HepG2 (cell line): ENCODE results near the gene THRB. TPM values are rescaled to one million over a fixed set of nuclear protein-coding genes. Genes with fewer than 3 reads are reported as not detected.

Experiments
- NCOA5 ChIP-seq: sonication (generic); formaldehyde crosslinking; IDR thresholded peaks from 2 replicates; pipeline ENCODE4 v1.4.0; 2020; ENCODE audit warnings: missing genetic modification reagents
- NFKB2 ChIP-seq: sonication (generic); formaldehyde crosslinking; IDR thresholded peaks from 2 replicates; pipeline ENCODE4 v1.4.0; 2020; ENCODE audit warnings: missing genetic modification reagents, borderline replicate concordance
- PHB2 ChIP-seq: fragments of 450-650 bp; IDR thresholded peaks from 2 replicates; pipeline ENCODE4 v1.6.1; 2018; ENCODE audit not compliant: partially characterized antibody
- YEATS4 ChIP-seq: sonication (generic); formaldehyde crosslinking; IDR thresholded peaks from 2 replicates; pipeline ENCODE4 v1.4.0; 2020; ENCODE audit warnings: missing genetic modification reagents, borderline replicate concordance
- ZFP36L1 ChIP-seq: sonication (generic); formaldehyde crosslinking; IDR thresholded peaks from 2 replicates; pipeline ENCODE4 v1.8.0; 2022; ENCODE audit warnings: mild to moderate bottlenecking, missing genetic modification reagents, moderate library complexity
- ZNF337 ChIP-seq: sonication (generic); formaldehyde crosslinking; IDR thresholded peaks from 2 replicates; pipeline ENCODE4 v1.5.1; 2020; ENCODE audit warnings: missing genetic modification reagents, low read depth, mild to moderate bottlenecking, borderline replicate concordance
- ZNF33B ChIP-seq: sonication (generic); formaldehyde crosslinking; IDR thresholded peaks from 2 replicates; pipeline ENCODE4 v1.5.1; 2020; ENCODE audit warnings: mild to moderate bottlenecking, missing genetic modification reagents
- polyA plus RNA-seq, 8 experiments: library from polyadenylated mRNA; depleted of rRNA in 3 of 8; stranded (reverse) in 7 of 8; unstranded in 1 of 8; fragments of >200 nt; fragmentation: Illumina TruSeq in 4 of 8; extraction: Trizol in 4 of 8; gene quantifications; 2 replicates each; pipeline versions ENCODE4 v1.2.1 to v1.2.3, GENCODE V29; 2011 to 2016; ENCODE audit warnings: low read depth in 4 of 8, missing spikeins in 1 of 8, mixed read lengths in 1 of 8; ENCODE audit not compliant: insufficient read depth in 1 of 8
- total RNA-seq, 5 experiments: library from RNA; depleted of rRNA; stranded (reverse); fragments of >200 nt; fragmentation: Illumina TruSeq; extraction: Trizol; gene quantifications; 2 replicates each; pipeline ENCODE4 v1.2.3, GENCODE V29; 2016; ENCODE audit warnings: low read depth in 1 of 5
- TF ChIP-seq, protein P1 (sequence below): sonication (generic); formaldehyde crosslinking; IDR thresholded peaks from 2 replicates; pipeline ENCODE4 v1.4.0; 2020; ENCODE audit warnings: missing genetic modification reagents, borderline replicate concordance
- TF ChIP-seq, protein P2 (sequence below): sonication (generic); formaldehyde crosslinking; IDR thresholded peaks from 2 replicates; pipeline ENCODE4 v1.9.0; 2021; ENCODE audit warnings: mild to moderate bottlenecking, missing genetic modification reagents
- TF ChIP-seq, protein P3 (sequence below): sonication (generic); formaldehyde crosslinking; IDR thresholded peaks from 2 replicates; pipeline ENCODE4 v1.8.1; 2023; ENCODE audit warnings: mild to moderate bottlenecking, missing genetic modification reagents
- TF ChIP-seq, protein P4 (sequence below): IDR thresholded peaks from 2 replicates; pipeline ENCODE4 v1.6.1; 2016
- TF ChIP-seq, protein P5 (sequence below): sonication (generic); formaldehyde crosslinking; IDR thresholded peaks from 2 replicates; pipeline ENCODE4 v1.4.0; 2020; ENCODE audit warnings: missing genetic modification reagents

THRB gene
- total and polyA plus RNA-seq, 2 of the 13 experiments (the other 11 are each of a cell fraction or from before 2014, with no cell fraction given): 4.7 to 22.7 TPM

DNA sequence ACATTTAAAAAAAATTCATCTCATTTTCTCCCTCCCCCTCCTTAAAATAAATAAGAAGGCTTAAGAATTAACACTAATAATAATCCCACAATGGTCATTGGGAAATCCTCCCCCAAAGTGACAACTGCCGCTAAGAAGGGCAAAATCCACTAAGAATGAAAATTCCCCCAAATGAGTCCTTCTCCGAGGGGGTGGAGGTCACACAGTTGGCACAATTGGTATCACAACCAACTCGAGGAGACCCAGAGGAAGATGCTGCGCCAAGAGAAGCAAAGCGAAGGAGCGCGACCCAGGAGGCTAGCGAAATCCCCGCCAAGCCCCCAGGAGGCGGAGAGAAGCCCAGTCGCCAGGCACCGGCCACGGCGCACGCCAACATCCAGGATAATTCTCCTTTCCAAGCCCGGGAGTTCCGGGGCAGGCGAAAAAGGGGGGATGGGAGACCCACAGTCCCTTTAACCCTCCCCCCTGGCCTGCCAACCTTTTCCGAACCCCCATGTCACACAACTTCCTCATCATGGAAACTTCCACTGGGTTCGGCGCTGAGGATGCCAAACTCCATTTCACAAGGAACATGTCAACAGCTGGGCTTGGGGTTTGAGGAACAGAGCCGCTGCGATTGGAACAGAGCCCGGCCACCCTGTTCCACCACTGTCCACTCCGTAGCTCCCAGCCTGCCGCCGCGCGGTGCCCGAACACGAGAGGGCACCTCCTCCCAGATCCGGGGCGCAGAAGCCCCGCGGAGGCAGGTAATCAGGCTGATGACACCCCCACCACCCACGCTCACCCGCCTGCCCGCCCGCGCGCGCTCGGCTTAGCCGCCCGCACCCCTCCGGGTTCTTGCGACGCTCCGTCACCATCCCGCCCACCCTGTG is 668 bp downstream of the THRB start (continued):
- TF ChIP-seq, protein P1, sequence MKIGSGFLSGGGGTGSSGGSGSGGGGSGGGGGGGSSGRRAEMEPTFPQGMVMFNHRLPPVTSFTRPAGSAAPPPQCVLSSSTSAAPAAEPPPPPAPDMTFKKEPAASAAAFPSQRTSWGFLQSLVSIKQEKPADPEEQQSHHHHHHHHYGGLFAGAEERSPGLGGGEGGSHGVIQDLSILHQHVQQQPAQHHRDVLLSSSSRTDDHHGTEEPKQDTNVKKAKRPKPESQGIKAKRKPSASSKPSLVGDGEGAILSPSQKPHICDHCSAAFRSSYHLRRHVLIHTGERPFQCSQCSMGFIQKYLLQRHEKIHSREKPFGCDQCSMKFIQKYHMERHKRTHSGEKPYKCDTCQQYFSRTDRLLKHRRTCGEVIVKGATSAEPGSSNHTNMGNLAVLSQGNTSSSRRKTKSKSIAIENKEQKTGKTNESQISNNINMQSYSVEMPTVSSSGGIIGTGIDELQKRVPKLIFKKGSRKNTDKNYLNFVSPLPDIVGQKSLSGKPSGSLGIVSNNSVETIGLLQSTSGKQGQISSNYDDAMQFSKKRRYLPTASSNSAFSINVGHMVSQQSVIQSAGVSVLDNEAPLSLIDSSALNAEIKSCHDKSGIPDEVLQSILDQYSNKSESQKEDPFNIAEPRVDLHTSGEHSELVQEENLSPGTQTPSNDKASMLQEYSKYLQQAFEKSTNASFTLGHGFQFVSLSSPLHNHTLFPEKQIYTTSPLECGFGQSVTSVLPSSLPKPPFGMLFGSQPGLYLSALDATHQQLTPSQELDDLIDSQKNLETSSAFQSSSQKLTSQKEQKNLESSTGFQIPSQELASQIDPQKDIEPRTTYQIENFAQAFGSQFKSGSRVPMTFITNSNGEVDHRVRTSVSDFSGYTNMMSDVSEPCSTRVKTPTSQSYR (CRISPR knock-in tag): peak; percentile 18; the same call in 1 of the 2 replicates
- TF ChIP-seq ZNF33B (CRISPR knock-in tag) (no peak), NCOA5 (CRISPR knock-in tag) (no peak), YEATS4 (CRISPR knock-in tag) (peak; percentile 69; the same call in 1 of the 2 replicates), NFKB2 (CRISPR knock-in tag) (peak; percentile 71; the same call in 1 of the 2 replicates), ZNF337 (CRISPR knock-in tag) (0 out of 2 replicates have a peak, but pooled peaks have one; percentile 7), ZFP36L1 (no peak), PHB2 (no peak)
- TF ChIP-seq, protein P2, sequence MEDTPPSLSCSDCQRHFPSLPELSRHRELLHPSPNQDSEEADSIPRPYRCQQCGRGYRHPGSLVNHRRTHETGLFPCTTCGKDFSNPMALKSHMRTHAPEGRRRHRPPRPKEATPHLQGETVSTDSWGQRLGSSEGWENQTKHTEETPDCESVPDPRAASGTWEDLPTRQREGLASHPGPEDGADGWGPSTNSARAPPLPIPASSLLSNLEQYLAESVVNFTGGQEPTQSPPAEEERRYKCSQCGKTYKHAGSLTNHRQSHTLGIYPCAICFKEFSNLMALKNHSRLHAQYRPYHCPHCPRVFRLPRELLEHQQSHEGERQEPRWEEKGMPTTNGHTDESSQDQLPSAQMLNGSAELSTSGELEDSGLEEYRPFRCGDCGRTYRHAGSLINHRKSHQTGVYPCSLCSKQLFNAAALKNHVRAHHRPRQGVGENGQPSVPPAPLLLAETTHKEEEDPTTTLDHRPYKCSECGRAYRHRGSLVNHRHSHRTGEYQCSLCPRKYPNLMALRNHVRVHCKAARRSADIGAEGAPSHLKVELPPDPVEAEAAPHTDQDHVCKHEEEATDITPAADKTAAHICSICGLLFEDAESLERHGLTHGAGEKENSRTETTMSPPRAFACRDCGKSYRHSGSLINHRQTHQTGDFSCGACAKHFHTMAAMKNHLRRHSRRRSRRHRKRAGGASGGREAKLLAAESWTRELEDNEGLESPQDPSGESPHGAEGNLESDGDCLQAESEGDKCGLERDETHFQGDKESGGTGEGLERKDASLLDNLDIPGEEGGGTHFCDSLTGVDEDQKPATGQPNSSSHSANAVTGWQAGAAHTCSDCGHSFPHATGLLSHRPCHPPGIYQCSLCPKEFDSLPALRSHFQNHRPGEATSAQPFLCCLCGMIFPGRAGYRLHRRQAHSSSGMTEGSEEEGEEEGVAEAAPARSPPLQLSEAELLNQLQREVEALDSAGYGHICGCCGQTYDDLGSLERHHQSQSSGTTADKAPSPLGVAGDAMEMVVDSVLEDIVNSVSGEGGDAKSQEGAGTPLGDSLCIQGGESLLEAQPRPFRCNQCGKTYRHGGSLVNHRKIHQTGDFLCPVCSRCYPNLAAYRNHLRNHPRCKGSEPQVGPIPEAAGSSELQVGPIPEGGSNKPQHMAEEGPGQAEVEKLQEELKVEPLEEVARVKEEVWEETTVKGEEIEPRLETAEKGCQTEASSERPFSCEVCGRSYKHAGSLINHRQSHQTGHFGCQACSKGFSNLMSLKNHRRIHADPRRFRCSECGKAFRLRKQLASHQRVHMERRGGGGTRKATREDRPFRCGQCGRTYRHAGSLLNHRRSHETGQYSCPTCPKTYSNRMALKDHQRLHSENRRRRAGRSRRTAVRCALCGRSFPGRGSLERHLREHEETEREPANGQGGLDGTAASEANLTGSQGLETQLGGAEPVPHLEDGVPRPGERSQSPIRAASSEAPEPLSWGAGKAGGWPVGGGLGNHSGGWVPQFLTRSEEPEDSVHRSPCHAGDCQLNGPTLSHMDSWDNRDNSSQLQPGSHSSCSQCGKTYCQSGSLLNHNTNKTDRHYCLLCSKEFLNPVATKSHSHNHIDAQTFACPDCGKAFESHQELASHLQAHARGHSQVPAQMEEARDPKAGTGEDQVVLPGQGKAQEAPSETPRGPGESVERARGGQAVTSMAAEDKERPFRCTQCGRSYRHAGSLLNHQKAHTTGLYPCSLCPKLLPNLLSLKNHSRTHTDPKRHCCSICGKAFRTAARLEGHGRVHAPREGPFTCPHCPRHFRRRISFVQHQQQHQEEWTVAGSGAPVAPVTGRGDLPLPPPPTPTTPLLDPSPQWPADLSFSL (CRISPR knock-in tag): peak; percentile 20; the same call in 1 of the 2 replicates
- TF ChIP-seq, protein P3, sequence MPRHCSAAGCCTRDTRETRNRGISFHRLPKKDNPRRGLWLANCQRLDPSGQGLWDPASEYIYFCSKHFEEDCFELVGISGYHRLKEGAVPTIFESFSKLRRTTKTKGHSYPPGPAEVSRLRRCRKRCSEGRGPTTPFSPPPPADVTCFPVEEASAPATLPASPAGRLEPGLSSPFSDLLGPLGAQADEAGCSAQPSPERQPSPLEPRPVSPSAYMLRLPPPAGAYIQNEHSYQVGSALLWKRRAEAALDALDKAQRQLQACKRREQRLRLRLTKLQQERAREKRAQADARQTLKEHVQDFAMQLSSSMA (CRISPR knock-in tag): no peak
- TF ChIP-seq, protein P4, sequence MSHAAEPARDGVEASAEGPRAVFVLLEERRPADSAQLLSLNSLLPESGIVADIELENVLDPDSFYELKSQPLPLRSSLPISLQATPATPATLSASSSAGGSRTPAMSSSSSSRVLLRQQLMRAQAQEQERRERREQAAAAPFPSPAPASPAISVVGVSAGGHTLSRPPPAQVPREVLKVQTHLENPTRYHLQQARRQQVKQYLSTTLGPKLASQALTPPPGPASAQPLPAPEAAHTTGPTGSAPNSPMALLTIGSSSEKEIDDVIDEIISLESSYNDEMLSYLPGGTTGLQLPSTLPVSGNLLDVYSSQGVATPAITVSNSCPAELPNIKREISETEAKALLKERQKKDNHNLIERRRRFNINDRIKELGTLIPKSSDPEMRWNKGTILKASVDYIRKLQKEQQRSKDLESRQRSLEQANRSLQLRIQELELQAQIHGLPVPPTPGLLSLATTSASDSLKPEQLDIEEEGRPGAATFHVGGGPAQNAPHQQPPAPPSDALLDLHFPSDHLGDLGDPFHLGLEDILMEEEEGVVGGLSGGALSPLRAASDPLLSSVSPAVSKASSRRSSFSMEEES (CRISPR knock-in tag): no peak
- TF ChIP-seq, protein P5, sequence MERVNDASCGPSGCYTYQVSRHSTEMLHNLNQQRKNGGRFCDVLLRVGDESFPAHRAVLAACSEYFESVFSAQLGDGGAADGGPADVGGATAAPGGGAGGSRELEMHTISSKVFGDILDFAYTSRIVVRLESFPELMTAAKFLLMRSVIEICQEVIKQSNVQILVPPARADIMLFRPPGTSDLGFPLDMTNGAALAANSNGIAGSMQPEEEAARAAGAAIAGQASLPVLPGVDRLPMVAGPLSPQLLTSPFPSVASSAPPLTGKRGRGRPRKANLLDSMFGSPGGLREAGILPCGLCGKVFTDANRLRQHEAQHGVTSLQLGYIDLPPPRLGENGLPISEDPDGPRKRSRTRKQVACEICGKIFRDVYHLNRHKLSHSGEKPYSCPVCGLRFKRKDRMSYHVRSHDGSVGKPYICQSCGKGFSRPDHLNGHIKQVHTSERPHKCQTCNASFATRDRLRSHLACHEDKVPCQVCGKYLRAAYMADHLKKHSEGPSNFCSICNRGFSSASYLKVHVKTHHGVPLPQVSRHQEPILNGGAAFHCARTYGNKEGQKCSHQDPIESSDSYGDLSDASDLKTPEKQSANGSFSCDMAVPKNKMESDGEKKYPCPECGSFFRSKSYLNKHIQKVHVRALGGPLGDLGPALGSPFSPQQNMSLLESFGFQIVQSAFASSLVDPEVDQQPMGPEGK: peak; percentile 74
